ENCODE results near the gene FNDC4.

FNDC4 gene

GRCh38 chr2:27518113-27518781 is 23.2 kb upstream of the FNDC4 start:
- Histone ChIP-seq H3K36me3 (ENCODE audit: control insufficient read depth, insufficient read depth, low read length) (no peaks in the 10 kb centered on the region), H3K4me1 (ENCODE audit: control insufficient read depth, insufficient read depth, low read length) (peaks cover 1% of the 10 kb centered on the region; the same call in 1 of the 2 replicates), H3K27ac (ENCODE audit: low read length) (no peak overlapping the region), H3K27me3 (ENCODE audit: control insufficient read depth, insufficient read depth, low read length) (no peaks in the 10 kb centered on the region), H3K9me3 (ENCODE audit: control insufficient read depth, insufficient read depth, low read length) (no peaks in the 10 kb centered on the region), H3K4me3 (ENCODE audit: low read length) (no peak overlapping the region)
- DNase-seq (ENCODE audit: low read depth, low spot score), result no peak
- no CpG with 5 or more reads among the region's 5 CpGs for WGBS (ENCODE audit: insufficient coverage, insufficient read length)

- Histone ChIP-seq H3K27me3 (ENCODE audit: control insufficient read depth, insufficient read depth, low read length) (no peaks in the 10 kb centered on the region), H3K9me3 (ENCODE audit: control insufficient read depth, insufficient read depth, low read length) (no peaks in the 10 kb centered on the region), H3K4me3 (ENCODE audit: low read length) (no peak overlapping the region), H3K36me3 (ENCODE audit: control insufficient read depth, insufficient read depth, low read length) (no peaks in the 10 kb centered on the region), H3K27ac (ENCODE audit: low read length) (no peak overlapping the region), H3K4me1 (ENCODE audit: control insufficient read depth, insufficient read depth, low read length) (no peaks in the 10 kb centered on the region)
- no peak for DNase-seq (ENCODE audit: low read depth, low spot score)
- WGBS (ENCODE audit: insufficient coverage, insufficient read length), result no CpG with 5 or more reads among the region's 6 CpGs
Observed at GRCh38 chr2:27509326-27509725, 14.3 kb upstream of the FNDC4 start.

GRCh38 chr2:27507293-27507692 is 12.3 kb upstream of the FNDC4 start:
- H3K27me3 ChIP-seq (ENCODE audit: control insufficient read depth, insufficient read depth, low read length), result no peaks in the 10 kb centered on the region
- no peaks in the 10 kb centered on the region for H3K4me1 ChIP-seq (ENCODE audit: control insufficient read depth, insufficient read depth, low read length)
- H3K36me3 ChIP-seq (ENCODE audit: control insufficient read depth, insufficient read depth, low read length), result no peaks in the 10 kb centered on the region
- no peaks in the 10 kb centered on the region for H3K9me3 ChIP-seq (ENCODE audit: control insufficient read depth, insufficient read depth, low read length)
- no peak overlapping the region for H3K4me3 ChIP-seq (ENCODE audit: low read length)
- no peak for DNase-seq (ENCODE audit: low read depth, low spot score)
- no CpG with 5 or more reads among the region's 4 CpGs for WGBS (ENCODE audit: insufficient coverage, insufficient read length)
- no peak overlapping the region for H3K27ac ChIP-seq (ENCODE audit: low read length)

- no peaks in the 10 kb centered on the region for H3K9me3 ChIP-seq (ENCODE audit: control insufficient read depth, insufficient read depth, low read length)
- no peak overlapping the region for H3K4me3 ChIP-seq (ENCODE audit: low read length)
- no peak overlapping the region for H3K27ac ChIP-seq (ENCODE audit: low read length)
- H3K4me1 ChIP-seq (ENCODE audit: control insufficient read depth, insufficient read depth, low read length), result no peaks in the 10 kb centered on the region
- no peak for DNase-seq (ENCODE audit: low read depth, low spot score)
- no CpG with 5 or more reads among the region's 6 CpGs for WGBS (ENCODE audit: insufficient coverage, insufficient read length)
- no peaks in the 10 kb centered on the region for H3K27me3 ChIP-seq (ENCODE audit: control insufficient read depth, insufficient read depth, low read length)
- H3K36me3 ChIP-seq (ENCODE audit: control insufficient read depth, insufficient read depth, low read length), result no peaks in the 10 kb centered on the region
Observed at GRCh38 chr2:27506587-27506986, 11.6 kb upstream of the FNDC4 start.

- Histone ChIP-seq H3K27me3 (ENCODE audit: control insufficient read depth, insufficient read depth, low read length) (no peaks in the 10 kb centered on the region), H3K27ac (ENCODE audit: low read length) (no peak overlapping the region), H3K9me3 (ENCODE audit: control insufficient read depth, insufficient read depth, low read length) (no peaks in the 10 kb centered on the region), H3K36me3 (ENCODE audit: control insufficient read depth, insufficient read depth, low read length) (no peaks in the 10 kb centered on the region), H3K4me1 (ENCODE audit: control insufficient read depth, insufficient read depth, low read length) (no peaks in the 10 kb centered on the region), H3K4me3 (ENCODE audit: low read length) (no peak overlapping the region)
- no CpG with 5 or more reads among the region's 4 CpGs for WGBS (ENCODE audit: insufficient coverage, insufficient read length)
- DNase-seq (ENCODE audit: low read depth, low spot score), result no peak
Observed at GRCh38 chr2:27502142-27502541, 7.1 kb upstream of the FNDC4 start.

- Histone ChIP-seq H3K27ac (ENCODE audit: low read length) (no peak overlapping the region), H3K4me3 (ENCODE audit: low read length) (no peak overlapping the region), H3K4me1 (ENCODE audit: control insufficient read depth, insufficient read depth, low read length) (no peaks in the 10 kb centered on the region), H3K27me3 (ENCODE audit: control insufficient read depth, insufficient read depth, low read length) (no peaks in the 10 kb centered on the region), H3K9me3 (ENCODE audit: control insufficient read depth, insufficient read depth, low read length) (no peaks in the 10 kb centered on the region), H3K36me3 (ENCODE audit: control insufficient read depth, insufficient read depth, low read length) (no peaks in the 10 kb centered on the region)
- DNase-seq (ENCODE audit: low read depth, low spot score), result no peak
Observed at GRCh38 chr2:27501042-27501441, 6.0 kb upstream of the FNDC4 start.

GRCh38 chr2:27498975-27499374 is 4.0 kb upstream of the FNDC4 start:
- no peak for DNase-seq (ENCODE audit: low read depth, low spot score)
- no peak overlapping the region for H3K4me3 ChIP-seq (ENCODE audit: low read length)
- peaks cover 2% of the 10 kb centered on the region; the same call in 1 of the 2 replicates for H3K4me1 ChIP-seq (ENCODE audit: control insufficient read depth, insufficient read depth, low read length)
- no peaks in the 10 kb centered on the region for H3K9me3 ChIP-seq (ENCODE audit: control insufficient read depth, insufficient read depth, low read length)
- no CpG with 5 or more reads among the region's 3 CpGs for WGBS (ENCODE audit: insufficient coverage, insufficient read length)
- H3K27me3 ChIP-seq (ENCODE audit: control insufficient read depth, insufficient read depth, low read length), result no peaks in the 10 kb centered on the region; the same call in 1 of the 2 replicates
- H3K36me3 ChIP-seq (ENCODE audit: control insufficient read depth, insufficient read depth, low read length), result no peaks in the 10 kb centered on the region
- no peak overlapping the region for H3K27ac ChIP-seq (ENCODE audit: low read length)

GRCh38 chr2:27497288-27497627 is 2.3 kb upstream of the FNDC4 start:
- Histone ChIP-seq H3K4me3 (ENCODE audit: low read length) (no peak overlapping the region), H3K36me3 (ENCODE audit: control insufficient read depth, insufficient read depth, low read length) (no peaks in the 10 kb centered on the region), H3K9me3 (ENCODE audit: control insufficient read depth, insufficient read depth, low read length) (no peaks in the 10 kb centered on the region), H3K4me1 (ENCODE audit: control insufficient read depth, insufficient read depth, low read length) (peaks cover 2% of the 10 kb centered on the region; the same call in 1 of the 2 replicates), H3K27ac (ENCODE audit: low read length) (no peak overlapping the region), H3K27me3 (ENCODE audit: control insufficient read depth, insufficient read depth, low read length) (no peaks in the 10 kb centered on the region; the same call in 1 of the 2 replicates)
- WGBS (ENCODE audit: insufficient coverage, insufficient read length), result no CpG with 5 or more reads among the region's 4 CpGs
- DNase-seq (ENCODE audit: low read depth, low spot score), result no peak

- Histone ChIP-seq H3K4me3 (ENCODE audit: low read length) (no peak within 1 kb of the TSS), H3K27me3 (ENCODE audit: control insufficient read depth, insufficient read depth, low read length) (no peaks in the 10 kb centered on the region; the same call in 1 of the 2 replicates)
- WGBS (ENCODE audit: insufficient coverage, insufficient read length), result no CpG with 5 or more reads among the region's 12 CpGs
Observed at GRCh38 chr2:27496357-27497287, 1.6 kb upstream of the FNDC4 start, which contains the start of gene GCKR. Gene GCKR, plus strand, starts transcription at chr2:27496839. Its CDS starts 66 bp downstream, at chr2:27496905.

GRCh38 chr2:27495840-27496356 is 898 bp upstream of the FNDC4 start:
- Histone ChIP-seq H3K4me1 (ENCODE audit: control insufficient read depth, insufficient read depth, low read length) (peaks cover 2% of the 10 kb centered on the region; the same call in 1 of the 2 replicates), H3K4me3 (ENCODE audit: low read length) (no peak overlapping the region), H3K27ac (ENCODE audit: low read length) (no peak overlapping the region), H3K27me3 (ENCODE audit: control insufficient read depth, insufficient read depth, low read length) (no peaks in the 10 kb centered on the region; the same call in 1 of the 2 replicates), H3K9me3 (ENCODE audit: control insufficient read depth, insufficient read depth, low read length) (no peaks in the 10 kb centered on the region), H3K36me3 (ENCODE audit: control insufficient read depth, insufficient read depth, low read length) (no peaks in the 10 kb centered on the region)
- WGBS (ENCODE audit: insufficient coverage, insufficient read length), result no CpG with 5 or more reads among the region's 4 CpGs
- no peak for DNase-seq (ENCODE audit: low read depth, low spot score)

More at GRCh38 chr2:27496357-27497287, 1.6 kb upstream of the FNDC4 start, which contains the start of gene GCKR:
- Histone ChIP-seq H3K9me3 (ENCODE audit: control insufficient read depth, insufficient read depth, low read length) (no peaks in the 10 kb centered on the region), H3K4me1 (ENCODE audit: control insufficient read depth, insufficient read depth, low read length) (peaks cover 2% of the 10 kb centered on the region; the same call in 1 of the 2 replicates), H3K36me3 (ENCODE audit: control insufficient read depth, insufficient read depth, low read length) (no peaks in the 10 kb centered on the region), H3K27ac (ENCODE audit: low read length) (no peak within 1 kb of the TSS)
- DNase-seq (ENCODE audit: low read depth, low spot score), result no peak
